MG63 (cell line): ENCODE results near the gene CD274. TPM values are rescaled to one million over a fixed set of nuclear protein-coding genes. Genes with fewer than 3 reads are reported as not detected.

Experiments
- DNase-seq: peaks from one replicate; pipeline ENCODE4 v3.0.0-alpha.2; 2020
- H3K27me3 ChIP-seq: fragments of 250-450 bp; sonication (Bioruptor Pico); 2 replicates; pipeline ENCODE4 v1.5.1; 2020; ENCODE audit warnings: mild to moderate bottlenecking, moderate library complexity
- H3K36me3 ChIP-seq: fragments of 250-450 bp; sonication (Bioruptor Pico); 2 replicates; pipeline ENCODE4 v1.5.1; 2020; ENCODE audit warnings: mild to moderate bottlenecking, moderate library complexity
- H3K4me3 ChIP-seq: fragments of 250-450 bp; sonication (Bioruptor Pico); 2 replicates; pipeline ENCODE4 v1.5.1; 2020; ENCODE audit warnings: mild to moderate bottlenecking, moderate library complexity
- H3K9me3 ChIP-seq: fragments of 250-450 bp; sonication (Bioruptor Pico); 2 replicates; pipeline ENCODE4 v1.5.1; 2020; ENCODE audit warnings: mild to moderate bottlenecking, moderate library complexity
- total RNA-seq: library from RNA; depleted of rRNA; stranded (reverse); fragments of >200 nt; shearing (Covaris generic); gene quantifications from 2 replicates; pipeline ENCODE4 v1.2.3, GENCODE V29; 2014; ENCODE audit warnings: low replicate concordance

CD274 gene
- total RNA-seq, 1 experiment from 2014 or later = 0.13 TPM

DNA sequence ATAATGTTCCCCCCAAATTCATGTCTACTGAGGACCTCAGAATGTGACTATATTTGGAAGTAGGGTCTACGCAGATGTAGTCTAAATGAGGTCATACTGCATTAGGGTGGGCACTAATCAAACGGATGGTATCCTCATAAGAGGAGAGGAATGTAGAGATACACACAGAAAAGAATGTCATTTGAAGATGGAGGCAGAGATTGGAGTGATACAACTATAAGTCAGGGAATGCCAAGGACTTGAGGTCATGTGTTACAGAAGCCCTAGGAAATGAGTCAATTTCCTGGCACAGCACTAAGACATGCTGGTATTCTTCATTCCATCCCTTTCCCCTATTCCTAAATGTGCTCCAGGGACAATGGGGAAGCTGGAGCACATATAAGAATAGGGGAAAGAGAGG is 59.2 kb downstream of the CD274 start:
- H3K4me3 ChIP-seq = no peak overlapping the region
- peak; percentile 35 for DNase-seq
- H3K9me3 ChIP-seq = no peaks in the 10 kb centered on the region

DNA sequence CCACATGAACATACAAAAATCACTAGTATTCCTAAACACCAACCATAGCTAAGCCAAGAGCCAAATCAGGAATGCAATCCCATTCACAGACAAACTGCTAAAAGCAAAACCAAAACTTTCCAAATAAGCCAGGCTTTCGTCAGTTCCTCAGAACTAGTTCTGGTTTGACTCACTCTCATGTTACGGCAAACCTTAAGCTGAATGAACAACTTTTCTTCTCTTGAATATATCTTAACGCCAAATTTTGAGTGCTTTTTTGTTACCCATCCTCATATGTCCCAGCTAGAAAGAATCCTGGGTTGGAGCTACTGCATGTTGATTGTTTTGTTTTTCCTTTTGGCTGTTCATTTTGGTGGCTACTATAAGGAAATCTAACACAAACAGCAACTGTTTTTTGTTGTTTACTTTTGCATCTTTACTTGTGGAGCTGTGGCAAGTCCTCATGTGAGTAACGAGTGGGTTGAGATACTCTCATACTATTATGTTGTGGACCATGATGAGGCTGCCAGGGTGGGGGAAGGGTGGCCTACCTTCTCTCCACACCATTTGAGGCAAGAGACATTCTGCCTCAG is 60.1 kb downstream of the CD274 start, which contains the start of gene PDCD1LG2:
Gene PDCD1LG2, plus strand, starts transcription at position 172 of the 572 bp plus-strand sequence. CDS start 12,016 bp downstream, outside the sequence.
- H3K9me3 ChIP-seq = no peaks in the 10 kb centered on the region
- peak; percentile 27 for DNase-seq
- H3K4me3 ChIP-seq = peak within 1 kb of the TSS; percentile 35
- no peaks in the 10 kb centered on the region for H3K27me3 ChIP-seq
- no peaks in the 10 kb centered on the region for H3K36me3 ChIP-seq

More for the DNA sequence above, 59.2 kb downstream of the CD274 start:
- Histone ChIP-seq H3K36me3 (no peaks in the 10 kb centered on the region), H3K27me3 (no peaks in the 10 kb centered on the region)

- no peak for DNase-seq
- H3K9me3 ChIP-seq = no peaks in the 10 kb centered on the region
- no peaks in the 10 kb centered on the region for H3K27me3 ChIP-seq
- H3K4me3 ChIP-seq = peak overlapping the region; percentile 35
- no peaks in the 10 kb centered on the region for H3K36me3 ChIP-seq
Measured at GRCh38 chr9:5510989-5511388, 60.6 kb downstream of the CD274 start.

GRCh38 chr9:5511476-5511875 is 61.1 kb downstream of the CD274 start:
- no peaks in the 10 kb centered on the region for H3K36me3 ChIP-seq
- H3K27me3 ChIP-seq = no peaks in the 10 kb centered on the region
- DNase-seq = no peak

GRCh38 chr9:5511935-5512580 is 61.7 kb downstream of the CD274 start:
- H3K4me3 ChIP-seq = no peak overlapping the region
- no peaks in the 10 kb centered on the region for H3K9me3 ChIP-seq
- DNase-seq = no peak
- H3K36me3 ChIP-seq = no peaks in the 10 kb centered on the region
- H3K27me3 ChIP-seq = no peaks in the 10 kb centered on the region

More at GRCh38 chr9:5511476-5511875, 61.1 kb downstream of the CD274 start:
- H3K4me3 ChIP-seq = peak overlapping the region; percentile 35; the same call in 1 of the 2 replicates
- no peaks in the 10 kb centered on the region for H3K9me3 ChIP-seq

GRCh38 chr9:5512658-5513452 is 62.5 kb downstream of the CD274 start:
- Histone ChIP-seq H3K4me3 (no peak overlapping the region), H3K36me3 (no peaks in the 10 kb centered on the region), H3K9me3 (no peaks in the 10 kb centered on the region), H3K27me3 (no peaks in the 10 kb centered on the region)
- DNase-seq = no peak

DNA sequence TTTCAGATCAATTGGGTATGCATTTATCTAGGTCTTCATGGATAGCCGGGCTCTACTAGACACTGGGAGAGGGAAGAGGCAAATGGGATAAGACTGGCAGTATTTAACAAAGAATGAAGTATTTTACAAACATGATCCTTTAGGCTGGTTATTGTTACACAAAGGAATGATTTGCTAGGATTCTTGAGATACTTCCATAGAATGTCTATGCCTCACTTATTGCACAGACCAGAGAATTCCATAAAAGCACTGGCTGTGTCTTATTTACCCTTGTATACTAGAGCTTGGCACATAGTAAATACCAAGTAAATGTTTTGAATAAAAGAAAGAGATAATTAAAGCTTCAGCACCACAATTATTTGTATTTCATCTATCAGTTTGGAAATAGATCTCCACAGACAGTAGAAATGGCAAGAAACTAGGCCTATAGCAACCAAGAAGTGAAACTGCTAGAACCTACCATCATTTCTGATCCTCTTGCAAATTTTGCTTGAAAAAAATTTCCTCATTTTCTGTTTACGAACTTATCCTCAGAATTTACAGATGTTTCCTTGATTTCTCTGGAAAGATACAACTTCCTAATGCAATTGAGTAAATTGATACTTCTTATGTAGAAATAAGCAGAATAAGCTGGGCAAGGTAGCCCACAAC is 63.7 kb downstream of the CD274 start:
- Histone ChIP-seq H3K27me3 (no peaks in the 10 kb centered on the region), H3K9me3 (no peaks in the 10 kb centered on the region), H3K4me3 (no peak overlapping the region), H3K36me3 (no peaks in the 10 kb centered on the region)
- DNase-seq = no peak

DNA sequence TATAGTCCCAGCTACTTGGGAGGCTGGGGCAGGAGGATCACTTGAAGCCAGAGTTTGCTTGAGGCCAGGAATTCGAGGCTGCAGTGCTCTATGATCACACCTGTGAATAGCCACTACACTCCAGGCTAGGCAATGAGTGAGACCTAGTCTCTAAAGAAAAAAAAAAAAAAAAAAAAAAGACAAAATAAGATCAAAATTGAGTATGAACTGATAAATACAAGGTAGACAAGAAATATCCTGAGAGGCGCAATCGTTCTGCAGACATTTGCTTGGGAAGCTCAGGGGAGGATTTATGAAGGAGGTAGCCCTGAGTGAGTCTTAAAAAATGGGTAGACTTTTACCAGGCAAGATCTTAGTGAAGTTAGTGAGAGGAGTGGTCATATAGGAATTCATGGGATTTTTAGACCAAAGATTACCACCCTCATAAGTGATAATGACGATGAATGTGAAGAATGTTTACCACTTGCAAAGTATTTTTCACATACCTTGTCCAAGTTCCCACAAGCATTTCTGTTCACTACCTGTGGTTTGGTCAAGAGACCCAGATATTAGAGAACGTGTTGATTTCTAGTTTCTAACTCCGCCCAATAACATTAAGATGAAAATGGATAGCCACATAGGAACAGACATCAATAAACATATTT is 64.4 kb downstream of the CD274 start:
- Histone ChIP-seq H3K9me3 (no peaks in the 10 kb centered on the region), H3K27me3 (no peaks in the 10 kb centered on the region), H3K4me3 (no peak overlapping the region), H3K36me3 (no peaks in the 10 kb centered on the region)
- no peak for DNase-seq

- DNase-seq = no peak
- H3K4me3 ChIP-seq = no peak overlapping the region
- H3K27me3 ChIP-seq = no peaks in the 10 kb centered on the region
- H3K36me3 ChIP-seq = no peaks in the 10 kb centered on the region
- no peaks in the 10 kb centered on the region for H3K9me3 ChIP-seq
Measured at GRCh38 chr9:5515261-5515650, 64.9 kb downstream of the CD274 start.

GRCh38 chr9:5516453-5517220 is 66.3 kb downstream of the CD274 start:
- no peaks in the 10 kb centered on the region for H3K9me3 ChIP-seq
- no peaks in the 10 kb centered on the region for H3K36me3 ChIP-seq
- DNase-seq = no peak
- no peaks in the 10 kb centered on the region for H3K27me3 ChIP-seq
- no peak overlapping the region for H3K4me3 ChIP-seq

- H3K4me3 ChIP-seq = no peak overlapping the region
- H3K9me3 ChIP-seq = no peaks in the 10 kb centered on the region
- H3K27me3 ChIP-seq = no peaks in the 10 kb centered on the region
- DNase-seq = no peak
- no peaks in the 10 kb centered on the region for H3K36me3 ChIP-seq
Measured at GRCh38 chr9:5518171-5518936, 68.0 kb downstream of the CD274 start.

- H3K9me3 ChIP-seq = no peaks in the 10 kb centered on the region
- no peak for DNase-seq
- no peaks in the 10 kb centered on the region for H3K36me3 ChIP-seq
- H3K4me3 ChIP-seq = no peak overlapping the region
- H3K27me3 ChIP-seq = no peaks in the 10 kb centered on the region
Measured at GRCh38 chr9:5518937-5519319, 68.6 kb downstream of the CD274 start.
